Mesodermal cell (in vitro differentiated cells): ENCODE results near the gene IL17C.
A peak's percentile ranks its signal among the peaks of the same experiment; 100 is the strongest.

ENCODE experiments used
- H3K27ac ChIP-seq: 2 replicates; pipeline ENCODE4 v1.7.0; 2013; ENCODE audit warnings: mild to moderate bottlenecking, low read depth, low read length, moderate library complexity; ENCODE audit not compliant: severe bottlenecking
- H3K36me3 ChIP-seq: 2 replicates; pipeline ENCODE4 v1.7.1; 2013; ENCODE audit warnings: mild to moderate bottlenecking, low read length, moderate library complexity; ENCODE audit not compliant: control insufficient read depth, insufficient read depth
- H3K4me1 ChIP-seq: one replicate; pipeline ENCODE4 v1.7.1; 2013; ENCODE audit warnings: mild to moderate bottlenecking, low read length; ENCODE audit not compliant: insufficient read depth, control insufficient read depth, poor library complexity, severe bottlenecking
- H3K4me3 ChIP-seq: 2 replicates; pipeline ENCODE4 v1.7.0; 2013; ENCODE audit warnings: low read length, control low read depth, mild to moderate bottlenecking; ENCODE audit not compliant: insufficient read depth, poor library complexity, severe bottlenecking; ENCODE audit errors: extremely low read depth
- H3K9me3 ChIP-seq: 2 replicates; pipeline ENCODE4 v1.7.1; 2013; ENCODE audit warnings: mild to moderate bottlenecking, low read length, moderate library complexity; ENCODE audit not compliant: control insufficient read depth
- WGBS, 2 experiments: methylation state at CpG; one replicate each; pipeline ENCODE4 v1.1.5; 2013; ENCODE audit warnings: missing lambda C conversion rate in 2 of 2; ENCODE audit not compliant: insufficient coverage in 2 of 2; 5-methylcytosine and 5-hydroxymethylcytosine counted together

IL17C gene

GRCh38 chr16:88653101-88653500 lies 14.7 kb downstream of the IL17C start:
- H3K4me3 ChIP-seq = no peak overlapping the region
- WGBS, 2 experiments = 97 to 98% methylated on average over 13 of the region's 13 CpGs
- peaks cover 26% of the 10 kb centered on the region for H3K4me1 ChIP-seq
- H3K9me3 ChIP-seq = no peaks in the 10 kb centered on the region
- no peak overlapping the region for H3K27ac ChIP-seq
- H3K36me3 ChIP-seq = peaks cover 72% of the 10 kb centered on the region

GRCh38 chr16:88653596-88654362 lies 15.4 kb downstream of the IL17C start:
- 91 to 92% methylated on average over 31 to 32 of the region's 32 CpGs for WGBS, 2 experiments

GRCh38 chr16:88654363-88655052 lies 16.1 kb downstream of the IL17C start:
- Histone ChIP-seq H3K27ac (no peak overlapping the region), H3K4me1 (peaks cover 31% of the 10 kb centered on the region), H3K4me3 (no peak overlapping the region), H3K36me3 (peaks cover 80% of the 10 kb centered on the region), H3K9me3 (no peaks in the 10 kb centered on the region)
- WGBS, 2 experiments = 96 to 98% methylated on average over 26 to 28 of the region's 28 CpGs

More at GRCh38 chr16:88653596-88654362, 15.4 kb downstream of the IL17C start:
- Histone ChIP-seq H3K4me1 (peaks cover 26% of the 10 kb centered on the region), H3K27ac (no peak overlapping the region), H3K4me3 (no peak overlapping the region), H3K36me3 (peaks cover 77% of the 10 kb centered on the region), H3K9me3 (no peaks in the 10 kb centered on the region)

- no peak overlapping the region for H3K4me3 ChIP-seq
- H3K27ac ChIP-seq = no peak overlapping the region
- WGBS, 2 experiments = 95 to 96% methylated on average over 50 of the region's 50 CpGs
- peaks cover 30% of the 10 kb centered on the region for H3K4me1 ChIP-seq
- H3K9me3 ChIP-seq = no peaks in the 10 kb centered on the region
- H3K36me3 ChIP-seq = peaks cover 85% of the 10 kb centered on the region
Observed at GRCh38 chr16:88655053-88655732, 16.8 kb downstream of the IL17C start.

- H3K4me3 ChIP-seq = no peak overlapping the region
- H3K27ac ChIP-seq = no peak overlapping the region
- peaks cover 88% of the 10 kb centered on the region for H3K36me3 ChIP-seq
- 91 to 94% methylated on average over 24 to 29 of the region's 29 CpGs for WGBS, 2 experiments
- peaks cover 28% of the 10 kb centered on the region for H3K4me1 ChIP-seq
- H3K9me3 ChIP-seq = no peaks in the 10 kb centered on the region
Observed at GRCh38 chr16:88655733-88656281, 17.4 kb downstream of the IL17C start.

GRCh38 chr16:88656291-88656980 lies 18.1 kb downstream of the IL17C start:
- Histone ChIP-seq H3K9me3 (no peaks in the 10 kb centered on the region), H3K27ac (no peak overlapping the region), H3K36me3 (peaks cover 91% of the 10 kb centered on the region), H3K4me3 (no peak overlapping the region), H3K4me1 (peaks cover 26% of the 10 kb centered on the region)
- WGBS, 2 experiments = 95 to 97% methylated on average over 14 to 16 of the region's 25 CpGs

GRCh38 chr16:88657371-88657770 lies 19.0 kb downstream of the IL17C start:
- Histone ChIP-seq H3K4me1 (peaks cover 18% of the 10 kb centered on the region), H3K27ac (no peak overlapping the region), H3K4me3 (no peak overlapping the region), H3K9me3 (no peaks in the 10 kb centered on the region), H3K36me3 (peaks cover 82% of the 10 kb centered on the region)
- WGBS, 2 experiments = 96% methylated on average over 19 of the region's 19 CpGs

- no peak overlapping the region for H3K4me3 ChIP-seq
- 93 to 98% methylated on average over 9 to 11 of the region's 15 CpGs for WGBS, 2 experiments
- H3K36me3 ChIP-seq = peaks cover 68% of the 10 kb centered on the region
- H3K4me1 ChIP-seq = peaks cover 13% of the 10 kb centered on the region
- no peaks in the 10 kb centered on the region for H3K9me3 ChIP-seq
- no peak overlapping the region for H3K27ac ChIP-seq
Observed at GRCh38 chr16:88658714-88659113, 20.3 kb downstream of the IL17C start.

GRCh38 chr16:88659160-88659559 lies 20.8 kb downstream of the IL17C start:
- Histone ChIP-seq H3K4me3 (no peak overlapping the region), H3K9me3 (no peaks in the 10 kb centered on the region), H3K36me3 (peaks cover 64% of the 10 kb centered on the region), H3K4me1 (peaks cover 13% of the 10 kb centered on the region), H3K27ac (no peak overlapping the region)
- 95 to 98% methylated on average over 24 to 25 of the region's 25 CpGs for WGBS, 2 experiments

GRCh38 chr16:88661468-88661867 lies 23.1 kb downstream of the IL17C start:
- Histone ChIP-seq H3K36me3 (peaks cover 58% of the 10 kb centered on the region), H3K9me3 (no peaks in the 10 kb centered on the region), H3K4me1 (peaks cover 13% of the 10 kb centered on the region), H3K4me3 (peak overlapping the region; percentile 98), H3K27ac (no peak overlapping the region)
- 81 to 83% methylated on average over 4 to 8 of the region's 10 CpGs for WGBS, 2 experiments
